MM.1S (cell line): Measurements from ENCODE around the gene ADAP1.

Experiments used
- DNase-seq: peaks from one replicate; pipeline ENCODE4 v3.0.0-alpha.2; 2015
- H2AFZ ChIP-seq: fragments of 300-600 bp; sonication (generic); 2 replicates; pipeline ENCODE4 v1.6.0; 2016; ENCODE audit warnings: antibody characterized with exemption, low read length
- H3F3A ChIP-seq: fragments of 300-600 bp; sonication (generic); 2 replicates; pipeline ENCODE4 v1.6.1; 2016; ENCODE audit warnings: mild to moderate bottlenecking, antibody characterized with exemption, low read length, moderate library complexity, mixed read lengths; ENCODE audit not compliant: insufficient read depth
- H3K27ac ChIP-seq: fragments of 300-600 bp; sonication (generic); 2 replicates; pipeline ENCODE4 v1.5.1; 2016; ENCODE audit warnings: mild to moderate bottlenecking, low read length
- H3K27me3 ChIP-seq: fragments of 300-600 bp; sonication (generic); replicated peaks from 2 replicates; pipeline ENCODE4 v1.6.0; 2016; ENCODE audit warnings: low read length; ENCODE audit not compliant: insufficient read depth
- H3K36me3 ChIP-seq: fragments of 300-600 bp; sonication (generic); replicated peaks from 2 replicates; pipeline ENCODE4 v1.6.1; 2016; ENCODE audit warnings: mild to moderate bottlenecking, low read length, mixed read lengths; ENCODE audit not compliant: insufficient read depth
- H3K4me1 ChIP-seq: fragments of 300-600 bp; sonication (generic); 2 replicates; pipeline ENCODE4 v1.6.1; 2016; ENCODE audit warnings: low read length, mixed read lengths
- H3K4me2 ChIP-seq: fragments of 300-600 bp; sonication (generic); 2 replicates; pipeline ENCODE4 v1.6.0; 2016; ENCODE audit warnings: low read depth, low read length
- H3K4me3 ChIP-seq: fragments of 300-600 bp; sonication (generic); 2 replicates; pipeline ENCODE4 v1.5.1; 2016; ENCODE audit warnings: low read length, mixed read lengths
- H3K79me2 ChIP-seq: fragments of 300-600 bp; sonication (generic); 2 replicates; pipeline ENCODE4 v1.6.1; 2016; ENCODE audit warnings: mixed run types, low read length, mixed read lengths
- H3K9ac ChIP-seq: fragments of 300-600 bp; sonication (generic); 2 replicates; pipeline ENCODE4 v1.6.1; 2016; ENCODE audit warnings: low read length, mixed read lengths
- H3K9me2 ChIP-seq: fragments of 300-600 bp; sonication (generic); replicated peaks from 2 replicates; pipeline ENCODE4 v1.6.1; 2016; ENCODE audit warnings: mild to moderate bottlenecking, low read length, mixed read lengths; ENCODE audit not compliant: insufficient read depth
- H3K9me3 ChIP-seq: fragments of 300-600 bp; sonication (generic); replicated peaks from 2 replicates; pipeline ENCODE4 v1.6.1; 2016; ENCODE audit warnings: mild to moderate bottlenecking, low read length, mixed read lengths; ENCODE audit not compliant: insufficient read depth
- H4K20me1 ChIP-seq: fragments of 300-600 bp; sonication (generic); 2 replicates; pipeline ENCODE4 v1.6.1; 2016; ENCODE audit warnings: mild to moderate bottlenecking, low read length, moderate library complexity, mixed read lengths; ENCODE audit not compliant: insufficient read depth
- CTCF ChIP-seq: fragments of 300-600 bp; sonication (generic); IDR thresholded peaks from 2 replicates; pipeline ENCODE4 v1.5.1; 2016; ENCODE audit warnings: antibody characterized with exemption, low read length, mixed read lengths
- EZH2 ChIP-seq: fragments of 300-600 bp; sonication (generic); optimal IDR thresholded peaks from 2 replicates; pipeline ENCODE3; 2017; ENCODE audit warnings: low read depth, mild to moderate bottlenecking, antibody characterized with exemption, low read length, mixed read lengths
- EZH2phosphoT487 ChIP-seq: fragments of 300-600 bp; sonication (generic); IDR thresholded peaks from 2 replicates; pipeline ENCODE4 v1.6.1; 2018; ENCODE audit warnings: antibody characterized with exemption, low read length

The ADAP1 gene

DNA sequence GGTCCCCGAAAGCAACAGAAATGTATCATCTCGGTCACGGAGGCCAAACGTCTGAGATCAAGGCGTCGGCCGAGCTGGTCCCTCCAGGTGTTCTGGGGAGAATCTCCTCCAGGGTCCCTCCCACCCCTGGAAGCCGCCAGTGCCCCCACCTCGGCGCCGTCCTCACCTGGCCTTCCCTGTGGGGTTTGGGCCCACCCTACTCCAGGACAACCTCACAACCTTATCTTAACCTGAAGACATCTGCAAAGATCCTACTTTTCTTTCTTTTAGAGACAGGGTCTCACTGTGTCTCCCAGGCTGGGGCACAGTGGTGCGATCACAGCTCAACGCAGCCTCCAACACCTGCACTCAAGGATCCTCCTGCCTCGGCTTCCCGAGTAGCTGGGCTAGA is 33.4 kb downstream of the ADAP1 start:
- Histone ChIP-seq H3K4me3 (no peak overlapping the region), H4K20me1 (no peaks in the 10 kb centered on the region), H3K9ac (no peak overlapping the region), H3K4me2 (no peak overlapping the region), H3K27ac (no peak overlapping the region), H3K9me3 (no peaks in the 10 kb centered on the region), H3K27me3 (peaks cover 65% of the 10 kb centered on the region), H2AFZ (no peak overlapping the region), H3K4me1 (peaks cover 21% of the 10 kb centered on the region), H3K36me3 (no peaks in the 10 kb centered on the region), H3K9me2 (no peaks in the 10 kb centered on the region), H3K79me2 (no peaks in the 10 kb centered on the region), H3F3A (peaks cover 5% of the 10 kb centered on the region; the same call in 1 of the 2 replicates)
- no peak for TF ChIP-seq EZH2phosphoT487
- TF ChIP-seq EZH2: no peak
- no peak for DNase-seq

GRCh38 chr7:920351-921070 is 34.0 kb downstream of the ADAP1 start:
- no peak overlapping the region for H3K27ac ChIP-seq
- H3K4me1 ChIP-seq: peaks cover 21% of the 10 kb centered on the region
- H3K4me3 ChIP-seq: no peak overlapping the region
- peaks cover 5% of the 10 kb centered on the region; the same call in 1 of the 2 replicates for H3F3A ChIP-seq
- no peak for DNase-seq
- no peaks in the 10 kb centered on the region for H3K79me2 ChIP-seq
- peaks cover 65% of the 10 kb centered on the region for H3K27me3 ChIP-seq
- no peak overlapping the region for H2AFZ ChIP-seq
- H3K9me2 ChIP-seq: no peaks in the 10 kb centered on the region
- no peak overlapping the region for H3K9ac ChIP-seq
- no peaks in the 10 kb centered on the region for H3K9me3 ChIP-seq
- H3K4me2 ChIP-seq: no peak overlapping the region
- TF ChIP-seq EZH2phosphoT487: no peak
- no peak for TF ChIP-seq CTCF
- no peak for TF ChIP-seq EZH2
- no peaks in the 10 kb centered on the region for H3K36me3 ChIP-seq
- no peaks in the 10 kb centered on the region for H4K20me1 ChIP-seq

DNA sequence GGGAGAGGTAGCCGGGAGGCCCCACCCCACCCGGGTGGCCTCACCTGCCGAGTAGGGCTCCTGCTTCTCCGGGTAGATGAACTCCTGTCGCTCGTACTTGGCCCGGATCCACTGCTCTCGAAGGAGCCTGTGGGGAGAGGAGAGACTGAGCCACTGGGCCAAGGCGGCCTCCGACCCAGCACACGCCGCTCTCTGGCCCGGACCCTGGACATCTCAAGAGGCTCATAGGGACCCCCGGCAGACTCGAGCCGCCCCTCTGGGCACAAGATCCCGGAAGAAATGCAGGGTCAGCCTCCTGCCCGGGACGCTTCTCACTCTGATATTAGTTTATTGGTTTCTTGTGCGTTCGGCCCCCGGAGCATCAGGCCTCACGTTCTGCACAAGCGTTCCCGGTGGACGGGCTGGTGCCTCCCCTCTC is 34.5 kb downstream of the ADAP1 start:
- no peaks in the 10 kb centered on the region for H3K79me2 ChIP-seq
- peaks cover 64% of the 10 kb centered on the region for H3K27me3 ChIP-seq
- TF ChIP-seq EZH2 (no peak), CTCF (no peak), EZH2phosphoT487 (no peak)
- no peaks in the 10 kb centered on the region for H3K36me3 ChIP-seq
- peaks cover 20% of the 10 kb centered on the region for H3K4me1 ChIP-seq
- H3K9ac ChIP-seq: no peak overlapping the region
- no peaks in the 10 kb centered on the region for H4K20me1 ChIP-seq
- no peaks in the 10 kb centered on the region for H3K9me2 ChIP-seq
- H3F3A ChIP-seq: peaks cover 5% of the 10 kb centered on the region; the same call in 1 of the 2 replicates
- no peak overlapping the region for H3K27ac ChIP-seq
- no peaks in the 10 kb centered on the region for H3K9me3 ChIP-seq
- no peak for DNase-seq
- H2AFZ ChIP-seq: no peak overlapping the region
- H3K4me3 ChIP-seq: no peak overlapping the region
- no peak overlapping the region for H3K4me2 ChIP-seq

- no peaks in the 10 kb centered on the region for H3K79me2 ChIP-seq
- no peak overlapping the region for H3K9ac ChIP-seq
- no peak overlapping the region for H3K27ac ChIP-seq
- no peak for DNase-seq
- H3K4me1 ChIP-seq: peaks cover 14% of the 10 kb centered on the region
- TF ChIP-seq EZH2 (no peak), CTCF (no peak), EZH2phosphoT487 (no peak)
- H3K9me2 ChIP-seq: no peaks in the 10 kb centered on the region
- H3K9me3 ChIP-seq: no peaks in the 10 kb centered on the region
- no peaks in the 10 kb centered on the region for H3K36me3 ChIP-seq
- no peak overlapping the region for H2AFZ ChIP-seq
- H4K20me1 ChIP-seq: no peaks in the 10 kb centered on the region
- H3K4me2 ChIP-seq: no peak overlapping the region
- peaks cover 5% of the 10 kb centered on the region; the same call in 1 of the 2 replicates for H3F3A ChIP-seq
- H3K27me3 ChIP-seq: peaks cover 60% of the 10 kb centered on the region
- H3K4me3 ChIP-seq: no peak overlapping the region
Observed at GRCh38 chr7:919114-919442, 35.4 kb downstream of the ADAP1 start.
